HuH-7.5 (cell line): ENCODE results near the gene MFSD11.
A peak's percentile ranks its signal among the peaks of the same experiment; 100 is the strongest.
"Not testable (repeated sequence)": the region's sequence is repeated elsewhere in the genome, so short reads cannot be mapped to it uniquely, and the experiment has no call there.

ENCODE experiments used
- DNase-seq: peaks from one replicate; pipeline ENCODE4 v3.0.0; 2011; ENCODE audit warnings: low spot score

The MFSD11 gene

DNA sequence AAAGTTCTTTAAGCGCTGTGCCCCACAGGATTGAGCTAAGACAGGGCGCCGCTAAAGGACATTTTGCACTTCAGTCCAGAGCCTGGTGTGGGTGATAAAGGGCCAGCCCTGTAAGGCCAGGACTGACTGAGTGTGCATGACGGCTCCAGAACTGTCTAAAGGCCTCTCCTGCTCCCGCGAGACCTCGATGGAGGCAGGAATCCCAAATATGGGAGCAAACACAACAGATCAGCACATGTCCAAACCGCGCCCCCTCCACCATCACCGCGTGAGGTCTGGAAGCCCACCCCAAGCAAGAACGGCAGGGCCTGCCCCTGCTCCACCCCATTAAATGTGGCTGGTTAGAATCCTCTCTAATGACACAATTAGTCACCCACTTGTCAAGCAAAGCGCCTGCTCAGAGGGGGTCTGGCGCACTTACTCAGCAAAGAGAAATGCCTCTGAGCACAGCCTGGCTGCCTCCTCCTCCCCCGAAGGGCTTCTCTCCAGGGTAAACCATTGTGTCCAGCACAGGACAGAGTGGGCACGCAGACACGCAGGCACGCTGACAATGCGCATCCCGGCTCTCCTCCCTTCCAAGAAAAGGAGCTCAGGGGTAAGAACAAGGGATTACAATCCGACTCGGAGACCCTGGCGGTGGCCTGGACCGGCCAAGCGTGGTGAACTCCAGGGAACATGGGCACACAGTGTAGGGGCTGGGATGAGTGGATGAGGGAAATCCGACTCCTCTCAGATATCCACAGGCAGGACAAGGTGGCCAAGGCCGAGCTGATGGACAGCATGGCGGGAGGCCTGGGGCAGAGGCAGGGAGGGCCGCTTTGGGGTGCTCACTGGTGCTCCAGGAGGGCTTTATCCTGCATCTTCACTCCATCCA is 28.6 kb upstream of the MFSD11 start:
- no peak for DNase-seq

DNA sequence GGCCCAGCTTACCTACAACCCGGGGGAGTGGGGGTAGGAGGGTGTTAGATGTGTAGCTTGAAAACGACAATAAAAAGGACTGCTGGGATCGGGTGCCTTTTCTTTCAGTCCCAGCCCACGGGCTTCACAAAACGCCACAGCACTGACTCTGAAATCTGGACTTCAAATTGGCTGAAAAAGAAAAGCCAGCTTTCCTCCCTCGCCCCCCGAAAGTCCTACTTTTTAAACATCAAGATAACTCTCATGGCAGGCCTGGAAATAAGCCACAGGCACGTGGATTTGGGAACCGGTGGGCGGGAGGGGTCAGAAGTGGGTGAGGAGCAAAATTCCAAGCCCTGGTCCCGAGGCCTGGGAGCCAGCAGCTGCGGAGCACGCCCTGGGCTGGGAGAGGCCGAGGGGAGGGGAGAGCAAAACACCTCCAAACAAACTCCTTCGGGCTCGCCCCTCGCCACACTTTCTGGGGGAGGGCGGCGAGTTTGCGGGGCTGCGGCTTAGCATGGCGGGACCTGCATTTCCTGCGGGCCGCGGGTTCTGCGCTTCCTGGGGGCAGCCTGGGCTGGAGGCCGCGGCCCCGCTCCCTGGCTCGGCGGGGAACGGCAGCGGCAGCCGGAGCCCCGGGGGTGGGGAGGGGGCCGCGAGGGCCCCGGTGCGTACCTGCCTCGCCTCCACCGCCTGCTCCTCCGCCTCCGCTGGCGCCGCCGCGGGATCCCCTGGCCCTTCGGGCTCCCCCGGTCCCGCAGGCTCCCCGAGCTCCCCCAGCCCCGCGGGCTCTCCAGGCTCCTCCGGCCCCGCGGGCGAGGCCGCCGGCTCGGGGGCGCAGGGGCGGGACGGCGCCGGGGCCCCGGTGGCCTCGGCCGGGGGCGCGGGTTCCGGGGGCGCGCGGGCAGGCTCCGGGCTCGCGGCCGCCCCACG is 27.7 kb upstream of the MFSD11 start:
- DNase-seq = not testable (repeated sequence)

GRCh38 chr17:76710863-76711611 is 26.9 kb upstream of the MFSD11 start, which contains the start of gene MXRA7:
Gene MXRA7, minus strand, starts transcription at chr17:76710965. Its CDS starts 19 bp downstream, at chr17:76710946.
- peak; percentile 75 for DNase-seq

DNA sequence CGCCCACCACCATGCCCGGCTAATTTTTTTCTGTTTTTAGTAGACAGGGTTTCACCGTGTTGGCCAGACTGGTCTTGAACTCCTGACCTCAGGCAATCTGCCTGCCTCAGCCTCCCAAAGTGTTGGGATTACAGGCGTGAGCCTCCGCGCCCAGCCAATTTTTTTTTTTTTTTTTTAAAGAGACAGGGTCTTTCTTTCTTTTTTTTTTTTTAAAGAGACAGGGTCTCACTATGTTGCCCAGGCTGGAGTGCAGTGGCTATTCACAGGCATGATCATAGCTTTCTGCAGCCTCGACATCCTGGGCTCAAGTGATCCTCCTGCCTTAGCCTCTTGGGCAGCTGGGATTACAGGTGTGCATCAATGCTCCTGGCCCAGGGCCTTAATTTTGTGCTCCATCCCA is 25.6 kb upstream of the MFSD11 start:
- DNase-seq = not testable (repeated sequence)

DNA sequence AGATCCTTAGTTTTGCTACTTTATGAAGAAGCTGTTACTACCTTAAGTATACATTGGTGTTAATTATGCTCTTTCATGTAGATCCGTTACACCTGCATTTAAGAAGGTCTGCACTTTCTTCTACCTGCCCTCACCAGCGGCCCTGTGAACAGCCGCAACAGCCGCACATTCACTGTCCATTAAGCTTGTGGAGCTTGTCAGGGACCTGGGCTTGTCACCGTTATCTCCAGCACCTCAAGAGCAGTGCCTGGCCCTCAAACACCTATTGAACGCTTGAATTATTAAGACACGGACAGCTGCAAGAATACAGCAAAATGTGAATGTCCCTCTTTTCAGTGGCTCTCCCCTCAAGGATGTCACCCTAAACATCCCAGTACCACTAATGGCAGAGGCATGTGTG is 24.2 kb upstream of the MFSD11 start:
- DNase-seq = no peak

DNA sequence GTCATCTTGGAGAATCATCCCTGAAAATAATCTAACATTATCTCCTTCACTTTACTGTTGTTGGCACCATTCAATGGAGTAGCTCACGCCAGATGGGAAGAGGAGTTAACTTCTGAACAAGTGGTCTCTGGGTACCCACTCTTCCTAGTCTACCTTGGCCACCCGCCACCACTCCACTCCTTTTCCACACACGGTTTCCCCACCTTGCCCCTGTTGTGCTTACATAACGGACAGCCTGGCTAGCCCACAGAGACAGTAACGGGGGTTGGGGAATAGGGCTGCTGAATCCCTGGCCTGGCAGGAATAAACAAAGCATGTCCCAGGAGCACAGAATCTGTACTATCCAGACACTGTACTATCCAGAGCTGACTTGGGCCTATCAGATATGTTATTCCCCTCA is 23.6 kb upstream of the MFSD11 start:
- no peak for DNase-seq

DNA sequence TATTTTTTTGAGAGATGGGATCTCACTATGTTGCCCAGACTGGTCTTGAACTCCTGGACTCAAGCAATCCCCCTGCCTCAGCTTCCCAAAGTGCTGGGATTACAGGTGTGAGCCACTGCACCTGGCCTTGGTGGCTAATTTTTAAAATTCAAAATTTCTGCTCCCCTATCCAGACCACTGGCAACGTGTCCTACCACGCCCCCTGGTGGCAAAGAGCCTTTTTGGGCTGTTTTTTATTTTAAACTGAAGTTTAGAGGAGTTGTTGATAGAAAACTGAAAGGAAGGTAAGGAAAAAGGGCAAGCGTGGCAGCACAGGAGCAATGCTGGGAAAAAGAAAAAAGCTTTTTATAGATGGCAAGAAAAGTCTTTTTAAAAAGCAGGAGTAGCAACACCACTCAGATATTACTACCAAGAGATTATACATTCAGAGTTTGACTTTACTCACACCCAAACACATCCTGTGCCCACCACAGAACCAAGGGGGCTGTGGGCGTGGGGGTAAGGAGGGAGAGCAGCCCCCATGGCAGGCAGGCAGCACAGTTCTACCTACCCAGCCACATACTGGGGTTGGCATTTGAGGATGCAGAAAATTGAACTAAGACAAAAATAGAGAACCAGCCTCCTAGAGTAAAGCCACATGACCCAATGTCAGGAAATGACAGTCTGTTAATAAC is 23.0 kb upstream of the MFSD11 start:
- DNase-seq = no peak

GRCh38 chr17:76715496-76715830 is 22.5 kb upstream of the MFSD11 start:
- DNase-seq = no peak

DNA sequence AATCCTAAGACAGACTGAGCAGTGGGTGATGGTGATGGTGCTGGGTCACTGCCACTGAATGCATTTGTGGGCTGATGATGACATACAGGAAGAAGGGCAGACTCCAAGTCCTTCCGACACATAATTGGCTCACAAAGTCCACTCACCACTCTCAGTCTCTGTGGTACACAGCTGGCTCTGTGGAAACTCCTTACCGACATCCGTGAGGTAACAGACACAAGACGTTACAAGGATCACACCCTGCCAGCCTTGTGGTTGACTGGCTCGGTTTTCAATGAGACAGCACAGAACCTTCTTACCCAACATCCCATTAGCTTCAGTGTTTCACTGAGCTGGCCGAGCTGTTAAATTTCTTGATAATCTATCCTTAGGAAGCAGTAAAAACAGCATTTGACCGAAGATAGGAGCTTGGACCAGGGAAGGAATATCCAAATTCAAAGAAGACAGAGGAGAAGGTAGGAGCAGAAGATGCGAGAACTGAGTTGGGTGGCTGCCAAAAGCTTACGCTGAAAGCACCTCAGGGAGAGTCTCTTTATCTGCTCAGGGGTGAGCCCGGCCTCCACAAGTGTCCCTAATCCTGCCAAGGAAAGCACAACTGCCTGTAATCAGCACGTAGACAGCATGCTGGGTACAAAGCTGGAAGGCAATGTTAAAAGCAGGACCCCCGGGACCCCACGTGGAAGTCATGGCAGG is 21.6 kb upstream of the MFSD11 start:
- DNase-seq = no peak

DNA sequence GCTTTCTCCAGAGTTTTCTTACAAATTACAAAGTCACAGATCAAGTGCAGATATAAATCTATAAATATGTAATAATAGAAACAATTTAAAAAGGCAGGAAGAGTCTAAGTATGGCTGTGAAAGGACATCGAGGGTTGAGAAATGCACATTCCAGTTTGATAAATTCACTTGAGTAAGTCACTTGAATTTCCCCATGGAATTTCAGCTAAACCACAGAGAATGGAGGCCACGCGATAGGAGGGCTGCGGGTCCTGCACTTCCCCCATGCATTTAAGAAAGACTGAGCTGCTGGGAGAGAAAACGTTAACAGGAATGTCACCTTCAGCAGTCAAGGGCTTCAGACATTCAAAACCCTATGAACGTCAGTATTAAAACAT is 21.1 kb upstream of the MFSD11 start:
- DNase-seq = no peak

DNA sequence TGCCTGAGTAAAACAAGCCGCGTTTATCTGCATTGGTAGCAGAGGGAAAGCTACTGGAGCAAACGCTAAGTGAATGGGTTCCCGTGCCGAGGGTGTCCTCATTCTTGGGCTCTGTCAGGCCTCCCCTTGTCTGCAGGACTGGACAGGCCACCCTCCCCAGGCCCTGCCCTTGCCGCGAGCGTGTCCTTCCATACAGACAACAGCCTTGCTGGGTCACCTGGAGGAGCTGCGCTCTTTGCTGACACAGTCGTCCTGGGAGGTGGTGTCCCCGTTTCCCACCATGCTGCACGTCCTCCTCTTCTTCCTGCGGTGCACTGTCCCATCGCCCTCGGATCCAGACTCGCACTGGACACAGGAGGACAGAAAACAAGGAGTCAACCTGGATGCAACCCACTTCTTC is 19.4 kb upstream of the MFSD11 start:
- no peak for DNase-seq

DNA sequence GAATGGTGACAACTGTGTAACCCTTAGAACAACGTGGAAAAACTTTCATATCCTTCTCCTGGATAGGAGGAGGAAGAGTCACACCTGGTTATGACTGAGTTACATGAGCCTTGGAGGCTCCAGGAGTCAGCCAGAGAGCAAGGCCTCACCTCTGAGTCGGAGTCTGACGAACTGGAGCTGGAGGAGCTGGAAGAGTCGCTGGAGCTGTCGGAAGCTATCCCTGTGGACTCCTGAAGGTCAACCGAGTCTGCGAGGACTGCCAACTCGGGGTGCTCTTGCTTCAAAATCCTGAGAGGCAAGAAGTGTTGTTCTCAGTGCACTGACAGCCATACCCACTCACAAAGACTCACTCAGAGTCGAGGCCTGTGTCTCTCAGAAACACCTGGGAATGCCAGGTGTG is 17.7 kb upstream of the MFSD11 start:
- DNase-seq = no peak

DNA sequence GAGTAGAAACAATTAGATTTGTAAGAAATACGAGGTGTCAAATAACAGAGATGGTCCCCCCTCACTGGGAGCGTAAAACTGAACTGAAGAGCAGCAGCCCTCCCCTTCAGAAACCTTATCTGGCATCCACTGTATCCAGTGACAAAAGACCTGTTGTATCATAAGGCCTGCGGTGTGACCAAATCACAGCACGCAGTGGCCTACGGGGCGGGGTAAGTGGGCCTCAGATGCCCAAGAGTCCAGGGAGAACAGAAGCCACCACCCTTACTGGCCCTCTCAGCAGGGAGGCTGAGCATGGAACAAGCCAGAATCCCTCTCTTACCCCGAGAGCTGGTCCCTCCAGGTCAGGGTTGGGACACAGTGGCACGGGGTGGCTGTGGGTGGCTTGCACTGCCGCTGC is 17.0 kb upstream of the MFSD11 start:
- no peak for DNase-seq

GRCh38 chr17:76721463-76721862 is 16.5 kb upstream of the MFSD11 start:
- DNase-seq = no peak

DNA sequence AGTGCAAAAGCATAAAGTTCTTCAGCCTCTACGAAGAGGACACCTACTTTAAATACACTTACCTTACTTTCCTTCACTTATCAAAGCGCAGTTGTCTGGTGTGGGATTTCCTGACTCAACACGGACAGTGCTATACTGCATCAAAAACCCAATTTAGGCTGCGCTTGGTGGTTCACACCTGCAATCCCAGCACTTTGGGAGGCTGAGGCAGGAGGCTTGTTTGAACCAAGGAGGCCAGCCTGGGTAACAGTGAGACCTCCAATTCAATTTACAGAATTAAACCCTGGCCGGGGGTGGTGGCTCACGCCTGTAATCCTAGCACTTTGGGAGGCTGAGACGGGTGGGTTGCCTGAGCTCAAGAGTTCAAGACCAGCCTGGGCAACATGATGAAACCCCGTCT is 15.6 kb upstream of the MFSD11 start:
- no peak for DNase-seq

- DNase-seq = not testable (repeated sequence)
Observed at GRCh38 chr17:76722977-76723376, 14.9 kb upstream of the MFSD11 start.

GRCh38 chr17:76723812-76724211 is 14.1 kb upstream of the MFSD11 start:
- DNase-seq = no peak

GRCh38 chr17:76725580-76726230 is 12.2 kb upstream of the MFSD11 start:
- DNase-seq = peak; percentile 64

DNA sequence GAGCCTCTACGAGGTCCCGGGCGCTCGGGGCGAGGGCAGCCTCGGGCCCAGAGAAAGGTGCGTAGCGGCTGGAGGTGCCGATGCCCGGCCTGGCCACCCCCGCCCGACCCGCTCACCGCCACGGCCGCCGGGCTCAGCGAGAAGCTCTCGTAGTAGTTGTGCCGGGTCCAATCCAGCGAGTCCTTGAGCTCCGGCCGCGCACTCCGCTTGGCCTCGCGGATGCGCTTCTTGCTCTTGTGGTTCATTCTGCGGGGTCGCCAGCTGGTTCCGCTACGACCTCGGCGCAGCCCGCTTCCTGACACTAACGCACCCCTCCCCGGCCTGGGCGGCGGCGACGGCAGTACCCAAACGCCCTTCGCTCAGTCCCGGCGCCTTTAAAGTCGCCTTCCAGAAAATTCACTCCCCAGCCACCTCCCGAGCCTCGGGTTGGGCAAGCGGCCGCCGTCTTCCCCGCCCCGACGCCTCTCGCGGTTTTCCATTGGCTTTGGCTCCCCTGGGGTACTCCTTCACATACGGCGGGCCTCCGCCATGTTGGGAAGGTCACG is 11.6 kb upstream of the MFSD11 start, which contains the start of gene JMJD6:
Gene JMJD6 (minus strand): TSS at position 376 of the 545 bp plus-strand sequence. CDS start 131 bp downstream, at position 245.
- DNase-seq = peak; percentile 91
